Right lobe of liver (tissue), 6 donors: Measurements from ENCODE around the gene SYT1. TPM values are rescaled to one million over a fixed set of nuclear protein-coding genes. Genes with fewer than 3 reads are reported as not detected.
A peak's percentile ranks its signal among the peaks of the same experiment; 100 is the strongest.

Source experiments
- ATAC-seq, 4 donors: fragments of 200-7000 bp; cut with Tn5 transposase; one replicate each; pipeline ENCODE4 v1.9.1; 2020; ENCODE audit warnings: mild to moderate bottlenecking in 4 of 4, moderate library complexity in 4 of 4
- DNase-seq, 3 donors: peaks; one replicate each; pipeline ENCODE4 v3.0.0-alpha.2; 2020
- H3K27ac ChIP-seq, 3 donors: fragments of 200-600 bp; one replicate each; pipeline ENCODE4 v1.8.0; 2022
- H3K27me3 ChIP-seq, 2 donors: fragments of 200-600 bp; one replicate each; pipeline ENCODE4 v1.8.0; 2022
- H3K36me3 ChIP-seq, 4 donors: fragments of 200-600 bp; sonication (generic) in 1 of 4; one replicate each; pipeline versions ENCODE4 v1.5.1 to v1.8.0; 2017 to 2022; ENCODE audit warnings: control low read depth in 1 of 4
- H3K4me1 ChIP-seq, 4 donors: fragments of 200-600 bp; sonication (generic) in 1 of 4; one replicate each; pipeline versions ENCODE4 v1.5.1 to v1.8.0; 2017 to 2022; ENCODE audit warnings: control low read depth in 1 of 4
- H3K4me3 ChIP-seq, 3 donors: fragments of 200-600 bp; one replicate each; pipeline ENCODE4 v1.8.0; 2022
- H3K9me3 ChIP-seq, 4 donors: fragments of 200-600 bp; sonication (generic) in 1 of 4; one replicate each; pipeline versions ENCODE4 v1.5.1 to v1.8.0; 2017 to 2022; ENCODE audit warnings: control low read depth in 1 of 4
- POLR2A ChIP-seq: fragments of 450-650 bp; IDR thresholded peaks from one replicate; pipeline ENCODE4 v1.6.1; 2017; ENCODE audit warnings: antibody characterized with exemption, mild to moderate bottlenecking
- WGBS: methylation state at CpG from one replicate; pipeline ENCODE4 v1.1.6; 2018; ENCODE audit warnings: low coverage, low lambda C conversion rate; ENCODE audit not compliant: insufficient coverage; ENCODE audit errors: missing lambda C conversion rate; 5-methylcytosine and 5-hydroxymethylcytosine counted together
- intact Hi-C, 2 donors: fragments of 100-400 bp; cut with DNase I; formaldehyde crosslinking; loops; one replicate each; pipeline versions ENCODE4 v1.11.2 to v1.14.1; 2022
- total RNA-seq, 6 experiments: library from RNA; depleted of rRNA in 2 of 6; stranded (reverse); fragments of >200 nt in 2 of 6; fragmentation: NEBNext Ultra II Directional in 3 of 6; extraction: Animal tissue kit (Norgen Biotek cat#: 25700) in 3 of 6; gene quantifications; one replicate each; pipeline versions ENCODE4 v1.1.0 to v1.2.4, GENCODE V29; 2016 to 2023
- TF ChIP-seq, protein P1 (sequence below), 4 donors: fragments of 200-600 bp in 3 of 4; fragments of 450-650 bp in 1 of 4; IDR thresholded peaks; one replicate each; pipeline versions ENCODE4 v1.5.1 to v1.8.0; 2016 to 2022; ENCODE audit warnings: antibody characterized with exemption in 4 of 4, mild to moderate bottlenecking in 2 of 4
- donor health status: DM: no; HTN: yes; CAD: no.
- donor health status: DM: no; HTN: no; CAD: no.
- donor health status: DM: no; HTN: no; CAD: no.
- donor health status: DM: no; HTN: yes; CAD: no.
- donor health status: DM: no; HTN: yes; CAD: no.

The SYT1 gene
- total RNA-seq, 6 experiments from 2014 or later, result 0.35 to 1.9 (median 0.81) TPM

DNA sequence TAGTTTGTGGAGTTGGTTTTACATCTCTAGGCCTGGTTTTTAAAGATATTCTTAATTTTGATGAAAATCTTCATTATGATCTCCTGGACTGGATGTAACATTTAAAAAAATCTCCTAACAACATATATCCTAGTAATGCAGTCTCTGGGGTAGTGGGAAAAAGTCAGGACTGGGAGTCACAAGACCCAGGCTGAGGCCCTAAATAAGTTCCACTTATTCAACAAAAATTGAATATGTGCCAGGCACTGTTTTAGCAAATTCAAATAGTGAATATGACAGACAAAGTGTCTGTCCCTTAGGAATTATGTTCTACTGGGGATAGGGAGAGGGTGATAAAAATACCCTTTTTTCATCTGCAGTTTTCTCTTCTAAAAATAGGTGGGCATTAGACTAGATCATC lies 577.8 kb downstream of the SYT1 start:
- no peak for TF ChIP-seq POLR2A
- TF ChIP-seq, protein P1, sequence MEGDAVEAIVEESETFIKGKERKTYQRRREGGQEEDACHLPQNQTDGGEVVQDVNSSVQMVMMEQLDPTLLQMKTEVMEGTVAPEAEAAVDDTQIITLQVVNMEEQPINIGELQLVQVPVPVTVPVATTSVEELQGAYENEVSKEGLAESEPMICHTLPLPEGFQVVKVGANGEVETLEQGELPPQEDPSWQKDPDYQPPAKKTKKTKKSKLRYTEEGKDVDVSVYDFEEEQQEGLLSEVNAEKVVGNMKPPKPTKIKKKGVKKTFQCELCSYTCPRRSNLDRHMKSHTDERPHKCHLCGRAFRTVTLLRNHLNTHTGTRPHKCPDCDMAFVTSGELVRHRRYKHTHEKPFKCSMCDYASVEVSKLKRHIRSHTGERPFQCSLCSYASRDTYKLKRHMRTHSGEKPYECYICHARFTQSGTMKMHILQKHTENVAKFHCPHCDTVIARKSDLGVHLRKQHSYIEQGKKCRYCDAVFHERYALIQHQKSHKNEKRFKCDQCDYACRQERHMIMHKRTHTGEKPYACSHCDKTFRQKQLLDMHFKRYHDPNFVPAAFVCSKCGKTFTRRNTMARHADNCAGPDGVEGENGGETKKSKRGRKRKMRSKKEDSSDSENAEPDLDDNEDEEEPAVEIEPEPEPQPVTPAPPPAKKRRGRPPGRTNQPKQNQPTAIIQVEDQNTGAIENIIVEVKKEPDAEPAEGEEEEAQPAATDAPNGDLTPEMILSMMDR (IDR thresholded peaks at IDR 0.05), result no peak
- Histone ChIP-seq H3K4me1 (no peaks in the 10 kb centered on the region), H3K36me3 (no peaks in the 10 kb centered on the region), H3K27me3 (no peaks in the 10 kb centered on the region), H3K27ac (no peak overlapping the region), H3K9me3 (no peaks in the 10 kb centered on the region), H3K4me3 (no peak overlapping the region)
- DNase-seq, result no peak
- ATAC-seq, result no peak
- intact Hi-C loops, result no loop called here

DNA sequence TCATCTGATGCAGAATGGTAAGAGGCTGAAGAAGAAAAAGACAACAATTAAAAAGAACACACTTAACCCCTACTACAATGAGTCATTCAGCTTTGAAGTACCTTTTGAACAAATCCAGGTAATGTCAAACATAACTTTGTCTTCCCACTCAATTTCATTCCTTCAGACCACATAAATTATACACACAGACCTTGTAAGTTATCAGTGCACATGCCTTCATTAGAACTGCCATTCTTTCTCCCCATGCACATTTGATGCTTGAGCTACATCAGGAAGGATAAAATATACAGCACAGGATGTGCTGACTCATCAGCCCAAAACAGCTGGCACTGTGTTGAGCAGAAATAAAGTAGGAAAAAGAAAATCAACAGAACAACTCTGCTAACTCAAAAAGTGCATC lies 579.5 kb downstream of the SYT1 start:
- DNase-seq (no peak), ATAC-seq (no peak)
- H3K27me3 ChIP-seq, result no peaks in the 10 kb centered on the region
- TF ChIP-seq, protein P1 (IDR thresholded peaks at IDR 0.05), result no peak
- no peak for TF ChIP-seq POLR2A
- intact Hi-C loops, result no loop called here
- no peak overlapping the region for H3K27ac ChIP-seq
- no peaks in the 10 kb centered on the region for H3K36me3 ChIP-seq
- no peak overlapping the region for H3K4me3 ChIP-seq
- no peaks in the 10 kb centered on the region for H3K4me1 ChIP-seq
- H3K9me3 ChIP-seq, result no peaks in the 10 kb centered on the region

DNA sequence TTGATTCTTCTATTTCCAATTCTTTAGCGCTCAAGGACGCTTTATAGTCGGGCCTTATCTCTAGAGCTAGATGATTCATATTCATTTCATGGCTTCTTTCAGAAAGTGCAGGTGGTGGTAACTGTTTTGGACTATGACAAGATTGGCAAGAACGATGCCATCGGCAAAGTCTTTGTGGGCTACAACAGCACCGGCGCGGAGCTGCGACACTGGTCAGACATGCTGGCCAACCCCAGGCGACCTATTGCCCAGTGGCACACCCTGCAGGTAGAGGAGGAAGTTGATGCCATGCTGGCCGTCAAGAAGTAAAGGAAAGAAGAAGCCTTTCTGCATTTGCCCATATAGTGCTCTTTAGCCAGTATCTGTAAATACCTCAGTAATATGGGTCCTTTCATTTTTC lies 584.2 kb downstream of the SYT1 start:
- ATAC-seq, result no peak
- Histone ChIP-seq H3K36me3 (no peaks in the 10 kb centered on the region), H3K9me3 (no peaks in the 10 kb centered on the region), H3K27me3 (no peaks in the 10 kb centered on the region), H3K4me1 (no peaks in the 10 kb centered on the region), H3K4me3 (no peak overlapping the region), H3K27ac (no peak overlapping the region)
- TF ChIP-seq, protein P1 (IDR thresholded peaks at IDR 0.05), result no peak
- TF ChIP-seq POLR2A, result no peak
- intact Hi-C loops, result no loop called here
- 77% methylated on average over 10 of the region's 11 CpGs for WGBS
- no peak for DNase-seq

DNA sequence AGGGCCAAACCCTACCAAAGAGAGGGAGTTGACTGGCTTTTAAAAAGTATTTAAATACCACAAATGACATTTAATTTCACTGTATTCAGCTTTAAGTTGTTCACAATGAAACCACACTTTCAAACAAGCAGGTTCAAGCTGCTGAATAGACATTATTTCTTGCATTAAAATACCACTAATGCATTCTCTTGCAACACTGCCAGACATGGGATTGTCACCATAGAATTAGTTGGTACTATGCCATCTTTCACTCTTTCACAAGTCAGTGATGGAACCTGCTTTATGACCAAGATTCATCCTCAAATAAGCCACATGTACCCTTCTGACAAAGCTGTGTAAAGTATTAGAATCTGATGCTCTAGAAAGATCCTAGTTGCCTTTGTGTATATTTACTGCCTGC lies 586.8 kb downstream of the SYT1 start:
- ATAC-seq, result no peak
- H3K27ac ChIP-seq, result no peak overlapping the region

DNA sequence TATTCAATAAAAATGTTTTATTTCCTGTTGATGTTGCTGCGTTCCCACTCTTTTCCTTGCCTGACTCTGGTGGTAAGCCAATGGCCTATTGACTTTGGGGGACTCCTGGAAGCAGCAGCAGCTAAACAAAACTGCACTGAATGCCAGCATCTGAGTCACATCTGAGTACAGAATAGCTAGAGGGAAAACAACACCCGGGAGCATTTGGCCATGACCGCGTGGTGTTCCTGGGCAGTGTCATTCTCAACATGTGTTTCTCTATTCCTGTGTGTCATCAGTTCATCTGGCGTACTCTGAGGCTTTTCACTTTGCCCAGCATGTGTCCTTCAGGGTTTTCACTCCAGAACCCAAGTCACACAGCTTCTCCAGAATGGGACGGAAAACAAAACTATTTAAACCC lies 587.4 kb downstream of the SYT1 start:
- Histone ChIP-seq H3K4me3 (no peak overlapping the region), H3K27ac (no peak overlapping the region), H3K27me3 (no peaks in the 10 kb centered on the region), H3K36me3 (no peaks in the 10 kb centered on the region), H3K4me1 (no peaks in the 10 kb centered on the region), H3K9me3 (no peaks in the 10 kb centered on the region)
- TF ChIP-seq, protein P1 (IDR thresholded peaks at IDR 0.05), result no peak
- no peak for TF ChIP-seq POLR2A
- intact Hi-C loops, result no loop called here
- peak in 2 of 4 donors; percentile 43 to 59 for ATAC-seq
- DNase-seq, result no peak
- WGBS, result 71% methylated on average over 6 of the region's 6 CpGs

More for the DNA sequence above, 586.8 kb downstream of the SYT1 start:
- H3K4me3 ChIP-seq, result no peak overlapping the region
- TF ChIP-seq, protein P1 (IDR thresholded peaks at IDR 0.05), result no peak
- no peak for TF ChIP-seq POLR2A
- intact Hi-C loops, result no loop called here
- H3K27me3 ChIP-seq, result no peaks in the 10 kb centered on the region
- no peaks in the 10 kb centered on the region for H3K9me3 ChIP-seq
- no peak for DNase-seq
- no peaks in the 10 kb centered on the region for H3K36me3 ChIP-seq
- no peaks in the 10 kb centered on the region for H3K4me1 ChIP-seq
